Activated CD8-positive, alpha-beta memory T cell treated with anti-CD3 and anti-CD28 coated beads for 4 hours (primary cell): ENCODE results near the gene CENATAC.
"Not testable (repeated sequence)": the region's sequence is repeated elsewhere in the genome, so short reads cannot be mapped to it uniquely, and the experiment has no call there.

Experiments used
- DNase-seq, 2 donors: peaks; one replicate each; pipeline ENCODE4 v3.0.0-alpha.2; 2020; ENCODE audit warnings: low read depth in 2 of 2

CENATAC gene

GRCh38 chr11:119052163-119052814, 54.4 kb downstream of the CENATAC start:
- no peak for DNase-seq

DNA sequence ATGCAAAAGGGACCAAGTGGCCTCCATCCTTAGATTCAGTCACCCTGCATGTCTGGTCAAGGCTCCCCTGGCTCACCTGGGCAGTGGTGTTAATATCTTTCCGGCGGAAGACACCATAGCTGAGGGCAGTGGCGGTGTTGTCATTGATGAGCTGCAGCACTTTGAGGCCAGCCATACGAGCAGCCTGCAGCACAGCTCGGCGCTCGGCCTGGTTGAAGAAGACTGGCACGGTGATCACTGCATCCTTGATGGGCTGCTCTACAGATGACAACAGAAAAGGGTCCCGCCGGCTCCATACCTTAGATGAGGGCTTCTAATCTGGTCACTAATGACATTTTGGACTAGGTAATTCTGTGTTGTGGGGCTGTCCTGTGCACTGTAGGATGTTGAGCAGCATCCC, 56.5 kb downstream of the CENATAC start:
- no peak for DNase-seq

GRCh38 chr11:119055901-119056300, 58.0 kb downstream of the CENATAC start:
- no peak for DNase-seq

- DNase-seq = peak; percentile 16 to 18
Observed at GRCh38 chr11:119056421-119056999, 58.6 kb downstream of the CENATAC start.

DNA sequence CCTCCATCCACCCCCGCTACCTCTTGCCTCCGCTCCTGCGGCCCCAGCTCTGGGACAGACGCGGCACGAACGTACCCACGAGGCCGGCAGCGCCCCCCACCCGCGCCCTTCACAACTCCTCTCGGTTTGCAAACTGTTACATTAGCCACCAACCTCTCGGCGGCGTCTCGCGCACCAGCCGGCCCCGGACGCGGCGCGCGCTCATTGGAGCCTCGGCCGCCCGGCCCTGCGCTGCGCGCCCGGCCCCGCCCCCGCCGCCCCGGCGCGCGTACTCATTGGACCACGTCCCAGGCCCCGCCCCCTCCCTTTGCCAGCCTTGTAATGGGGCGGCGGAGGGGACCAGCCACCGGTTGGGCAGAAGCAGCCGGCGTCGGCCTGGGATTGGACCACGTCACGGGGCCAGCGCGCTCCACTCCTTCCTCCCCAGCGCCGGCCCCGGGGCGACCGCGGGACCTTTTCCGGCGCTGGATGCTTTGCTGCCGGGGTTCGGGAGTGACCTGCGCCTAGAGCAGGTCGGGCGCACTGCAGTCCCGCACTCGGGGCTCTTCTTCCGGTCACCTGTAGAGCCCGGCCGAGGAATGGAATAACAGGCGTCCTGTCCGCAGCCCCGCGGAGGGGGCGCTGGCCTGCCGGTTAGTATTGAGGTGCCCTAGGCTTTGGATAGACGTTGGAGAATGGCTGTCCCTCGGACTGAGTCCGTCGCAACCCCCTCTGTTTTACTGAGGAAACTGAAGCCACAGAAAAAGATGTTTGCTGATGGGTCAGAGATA, 59.2 kb downstream of the CENATAC start, which contains the start of gene HYOU1:
TSS of gene HYOU1 (minus strand) at position 206 of the 770 bp plus-strand sequence. CDS start 1,045 bp downstream, outside the sequence.
- peak; percentile 95 to 98 for DNase-seq

DNA sequence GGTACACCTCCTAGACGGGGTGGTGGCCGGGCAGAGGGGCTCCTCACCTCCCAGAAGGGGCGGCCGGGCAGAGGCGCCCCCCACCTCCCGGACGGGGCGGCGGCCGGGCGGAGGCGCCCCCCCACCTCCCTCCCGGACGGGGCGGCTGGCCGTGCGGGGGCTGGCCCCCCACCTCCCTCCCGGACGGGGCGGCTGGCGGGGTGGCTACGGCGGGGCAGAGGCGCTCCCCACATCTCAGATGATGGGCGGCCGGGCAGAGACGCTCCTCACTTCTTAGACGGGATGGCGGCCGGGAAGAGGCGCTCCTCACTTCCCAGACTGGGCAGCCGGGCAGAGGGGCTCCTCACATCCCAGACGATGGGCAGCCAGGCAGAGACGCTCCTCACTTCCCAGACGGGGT, 61.2 kb downstream of the CENATAC start:
- DNase-seq = not testable (repeated sequence)

DNA sequence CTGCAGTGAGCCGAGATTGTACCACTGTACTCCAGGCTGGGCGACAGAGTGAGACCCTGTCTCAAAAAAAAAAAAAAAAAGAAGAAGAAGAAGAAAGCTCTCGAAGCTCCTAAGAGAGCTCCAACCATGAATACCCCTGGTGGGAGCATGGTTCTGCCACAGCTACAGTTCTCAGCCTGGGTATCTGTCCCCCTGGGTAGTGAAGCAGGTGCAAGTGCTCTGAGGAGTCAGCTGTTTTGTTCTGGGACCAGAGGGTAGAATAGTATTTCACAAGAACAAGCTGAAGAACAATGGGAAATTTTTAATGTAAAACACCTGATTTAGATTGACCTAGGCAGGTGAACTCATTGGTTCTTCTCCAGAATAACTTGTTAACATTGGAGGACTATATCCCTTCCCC, 63.3 kb downstream of the CENATAC start:
- DNase-seq = no peak

DNA sequence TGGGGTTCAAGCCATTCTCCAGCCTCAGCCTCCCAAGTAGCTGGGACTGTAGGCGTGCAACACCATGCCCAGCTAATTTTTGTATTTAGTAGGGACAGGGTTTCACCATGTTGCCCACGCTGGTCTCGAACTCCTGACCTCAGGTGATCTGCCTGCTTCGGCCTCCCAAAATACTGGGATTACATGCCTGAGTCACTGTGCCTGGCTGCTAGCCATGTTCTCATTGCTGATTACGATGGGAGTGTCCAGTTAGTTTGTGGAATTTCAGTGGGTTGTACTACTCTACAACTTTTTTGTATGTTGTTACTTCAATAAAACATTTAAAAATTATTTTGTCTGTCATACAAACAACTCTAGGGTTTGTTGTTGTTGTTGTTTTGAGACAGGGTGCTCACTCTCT, 64.8 kb downstream of the CENATAC start:
- DNase-seq = no peak

DNA sequence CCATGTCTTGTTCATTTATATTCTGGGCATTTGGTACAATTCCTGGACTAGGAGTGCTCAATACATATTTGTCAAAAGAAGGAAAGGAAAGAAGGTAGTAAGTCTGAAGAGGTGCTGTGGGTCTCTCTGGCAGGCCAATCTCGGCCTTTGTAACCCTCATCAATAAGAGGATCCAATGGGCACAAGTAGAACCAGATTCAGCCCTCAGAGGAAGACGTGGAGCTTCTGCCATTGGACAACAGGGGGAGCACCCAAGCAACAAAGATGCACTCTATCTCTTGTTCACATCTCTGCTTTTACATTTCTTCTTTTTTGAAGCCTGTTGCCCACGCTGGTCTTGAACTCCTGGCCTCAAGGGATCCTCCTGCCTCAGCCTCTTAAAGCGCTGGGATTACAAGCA, 67.4 kb downstream of the CENATAC start:
- no peak for DNase-seq
